ENCODE measurements around the gene MTREX.

Gene MTREX

DNA sequence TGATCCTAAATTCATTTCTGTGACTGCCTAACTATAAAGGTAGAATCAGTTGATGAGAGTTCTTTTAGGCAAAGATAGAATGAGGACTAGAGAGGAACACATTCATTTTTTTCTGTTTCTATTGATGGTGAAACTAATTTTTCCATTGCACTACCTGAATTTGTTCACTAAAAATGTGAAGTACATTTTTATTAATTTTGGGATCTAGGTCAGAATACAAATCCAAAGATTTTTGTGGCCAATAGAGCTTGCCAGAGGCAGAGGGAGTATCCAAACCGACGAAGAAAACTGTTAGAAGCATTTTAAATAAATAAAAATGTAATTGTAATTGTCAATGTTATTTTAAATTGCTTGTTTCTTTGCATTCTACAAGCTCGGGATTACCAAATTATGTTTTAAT lies 78.1 kb downstream of the MTREX start:
- DNase-seq = no peak

DNA sequence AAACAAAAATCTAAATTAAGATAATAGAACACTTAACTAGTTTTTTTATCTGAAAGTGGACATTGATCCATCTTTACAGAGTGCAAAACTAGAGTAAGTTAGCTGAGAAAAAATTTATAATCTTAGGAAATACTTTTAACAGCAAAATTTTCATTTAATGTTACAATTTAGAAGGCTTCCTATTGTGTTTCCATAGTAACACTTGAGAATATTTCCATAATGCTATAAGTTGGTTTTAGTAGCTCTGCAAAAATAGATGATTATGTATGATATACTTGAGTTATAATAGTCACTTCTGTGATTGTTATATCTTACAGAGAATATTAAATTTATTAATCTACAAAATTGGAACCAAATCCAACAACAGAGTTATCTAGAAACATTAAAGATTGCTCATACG lies 78.6 kb downstream of the MTREX start:
- no peak for DNase-seq

GRCh38 chr5:55387865-55388264 lies 80.1 kb downstream of the MTREX start:
- no peak for DNase-seq

DNA sequence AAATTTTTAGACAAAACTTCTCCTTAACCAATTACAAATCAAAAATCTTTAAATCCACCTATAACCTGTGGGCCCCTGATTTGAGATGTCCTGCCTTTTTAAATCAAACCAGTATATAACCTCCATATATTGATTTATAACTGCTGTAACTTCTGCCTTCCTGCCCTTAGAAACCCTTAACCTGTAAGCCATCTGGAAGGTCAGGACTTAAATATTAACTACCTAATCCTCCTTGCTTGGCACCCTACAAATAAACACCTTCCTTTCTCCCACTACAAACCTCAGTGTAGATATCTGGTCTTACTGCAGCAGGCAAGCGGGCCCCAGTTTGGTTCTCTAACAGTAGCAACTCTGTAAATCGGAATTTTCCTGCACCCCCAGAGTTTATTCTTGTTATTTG lies 83.9 kb downstream of the MTREX start:
- no peak for DNase-seq

DNA sequence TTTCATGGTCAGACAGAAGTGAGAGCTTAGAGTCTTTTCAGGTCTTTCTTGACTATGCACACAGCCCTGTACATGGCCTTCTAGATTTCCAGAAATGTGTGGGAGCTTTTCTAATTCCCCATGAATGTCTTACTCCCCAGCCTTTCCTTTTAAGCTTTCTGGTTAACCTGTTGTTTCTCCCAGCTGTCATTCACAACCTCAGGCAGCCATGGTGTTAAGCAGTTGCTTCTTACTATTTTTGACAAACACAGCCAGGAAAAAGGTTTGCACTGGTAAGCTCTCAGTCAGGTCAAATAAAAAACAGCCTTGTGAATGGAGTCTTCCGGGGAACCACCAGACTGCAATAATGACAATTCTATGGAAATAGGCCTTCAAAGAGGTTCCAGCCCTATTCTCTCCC lies 84.9 kb downstream of the MTREX start:
- no peak for DNase-seq

DNA sequence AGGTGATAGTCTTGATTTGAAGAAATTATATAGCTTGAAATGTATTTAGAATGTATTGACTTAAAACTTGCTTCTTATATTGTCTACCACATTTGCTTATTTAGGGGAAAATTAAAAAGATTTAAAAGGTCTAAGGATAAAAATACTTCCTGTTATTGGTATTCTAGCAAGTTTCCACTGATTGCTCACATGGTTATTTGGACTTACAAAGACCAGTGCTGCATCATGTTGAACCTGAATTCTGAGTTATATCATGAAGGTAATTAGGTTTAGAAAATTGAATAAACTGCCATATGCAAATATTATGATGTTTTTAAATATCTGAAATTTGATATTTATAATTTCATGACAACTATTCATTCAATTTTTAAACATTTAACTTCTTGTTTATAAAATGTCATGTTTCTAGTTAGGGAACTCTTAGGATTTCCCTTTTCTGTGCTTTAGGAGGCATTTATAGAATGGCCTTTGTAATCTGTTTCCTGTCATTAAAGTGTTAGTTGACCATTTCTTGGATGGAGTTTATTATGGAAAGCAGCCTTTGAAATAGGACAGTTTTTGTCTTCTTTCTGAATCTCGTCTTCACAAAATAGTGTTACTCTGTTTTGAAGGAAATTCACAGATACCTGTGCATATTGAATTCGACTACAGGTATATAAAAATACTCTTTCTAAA lies 85.8 kb downstream of the MTREX start:
- no peak for DNase-seq

- DNase-seq = no peak
Observed at GRCh38 chr5:55402199-55402598, 94.4 kb downstream of the MTREX start.

GRCh38 chr5:55406292-55406691 lies 98.5 kb downstream of the MTREX start:
- DNase-seq = no peak

DNA sequence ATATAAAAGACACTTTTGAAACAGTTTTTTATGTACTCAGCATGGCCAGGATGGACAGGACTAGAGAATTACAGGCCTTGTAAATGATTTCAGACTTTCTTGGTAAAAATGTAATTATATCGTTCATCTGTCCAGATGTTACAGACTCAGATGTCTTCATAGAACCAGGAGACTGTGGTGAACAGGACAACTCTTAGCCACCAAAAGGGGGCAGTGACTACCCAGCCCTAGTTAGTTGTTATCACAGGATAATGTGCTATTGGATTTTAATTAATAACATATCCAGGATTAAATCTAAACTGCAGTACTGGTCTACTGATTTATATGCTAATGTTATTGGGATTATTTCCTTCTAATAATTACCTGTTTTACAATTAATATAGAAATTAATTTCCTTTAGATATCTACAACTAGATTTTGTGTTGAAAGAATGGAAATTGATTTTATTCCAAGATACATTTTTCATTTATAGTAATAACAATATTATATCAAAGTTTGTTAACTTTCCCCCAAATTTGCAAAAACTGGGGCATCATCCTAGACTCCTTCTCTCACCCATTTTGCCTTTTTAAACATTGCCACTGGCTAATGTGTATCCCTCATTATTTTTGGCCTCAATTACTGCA lies 99.4 kb downstream of the MTREX start:
- no peak for DNase-seq

DNA sequence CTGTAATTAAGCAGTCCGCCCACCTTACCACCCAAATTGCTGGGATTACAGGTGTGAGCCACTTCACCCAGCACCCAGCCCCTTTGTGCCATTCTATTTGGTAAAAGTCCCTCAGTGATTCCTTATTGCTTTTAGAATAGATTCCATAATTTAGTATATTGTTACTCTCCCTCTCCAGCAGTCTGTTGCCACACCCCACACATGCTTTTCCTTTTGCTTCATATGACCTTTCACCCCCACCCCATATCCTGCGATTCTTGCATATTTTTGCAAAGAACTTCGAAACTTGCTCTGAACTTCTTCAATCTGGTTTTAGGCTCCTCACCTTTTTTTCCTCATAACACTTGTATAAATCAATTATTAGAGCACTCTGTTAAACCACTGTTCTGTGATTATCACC lies 100.2 kb downstream of the MTREX start:
- DNase-seq = no peak

DNA sequence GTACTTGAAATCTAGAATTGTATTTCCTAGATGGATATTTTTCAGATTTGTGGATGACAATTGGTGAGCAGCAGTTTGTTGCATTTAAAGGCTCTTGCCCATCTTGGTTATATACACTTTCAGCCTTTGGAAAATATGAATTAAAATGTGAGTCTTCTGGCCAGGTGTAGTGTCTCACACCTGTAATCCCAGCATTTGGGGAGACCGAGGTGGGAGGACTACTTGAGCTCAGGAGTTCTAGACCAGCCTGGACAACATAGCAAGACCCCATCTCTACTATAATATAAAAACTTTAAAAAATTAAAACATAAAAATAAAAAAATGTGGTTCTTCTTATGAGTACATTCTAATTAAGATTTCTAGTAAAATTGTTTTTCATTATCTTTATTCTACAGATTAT lies 102.0 kb downstream of the MTREX start:
- no peak for DNase-seq

DNA sequence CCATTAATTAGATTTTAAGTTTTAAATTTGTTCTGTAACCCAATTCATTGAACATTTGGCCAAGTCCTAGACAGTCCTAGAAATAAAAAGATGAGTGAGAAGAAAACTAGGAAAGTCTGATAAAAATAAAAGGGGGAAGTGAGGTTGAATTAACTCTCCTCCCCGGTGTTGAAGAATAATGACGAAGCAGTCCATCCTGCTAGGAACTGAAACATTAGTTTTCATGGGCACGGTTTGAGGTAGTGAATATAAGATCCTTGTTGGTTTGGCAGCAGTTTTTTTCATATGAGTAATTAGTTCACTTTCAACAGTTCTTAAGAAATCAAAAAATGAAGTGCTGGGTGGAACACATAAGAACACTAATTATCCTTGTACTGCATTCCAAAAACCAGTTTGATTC lies 103.1 kb downstream of the MTREX start:
- no peak for DNase-seq

DNA sequence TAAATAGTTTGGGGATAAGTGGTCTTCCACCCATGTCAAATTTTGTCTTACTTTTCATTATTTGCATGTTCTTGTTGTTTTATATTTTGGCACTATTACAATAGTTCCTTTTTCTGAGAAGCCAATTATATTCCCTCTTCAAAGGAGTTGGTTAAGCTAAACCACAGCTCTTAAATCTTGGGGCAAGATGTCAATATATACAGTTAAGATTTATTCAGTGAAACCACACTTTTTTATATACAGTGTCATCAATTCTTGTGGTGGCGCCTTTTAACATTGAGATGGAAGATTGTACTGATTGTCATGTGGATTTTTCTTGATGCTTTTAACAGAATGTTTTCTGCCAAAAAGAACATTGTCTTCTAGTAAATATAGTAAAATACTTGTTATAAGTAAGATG lies 104.1 kb downstream of the MTREX start:
- no peak for DNase-seq

GRCh38 chr5:55413644-55414043 lies 105.9 kb downstream of the MTREX start:
- no peak for DNase-seq

DNA sequence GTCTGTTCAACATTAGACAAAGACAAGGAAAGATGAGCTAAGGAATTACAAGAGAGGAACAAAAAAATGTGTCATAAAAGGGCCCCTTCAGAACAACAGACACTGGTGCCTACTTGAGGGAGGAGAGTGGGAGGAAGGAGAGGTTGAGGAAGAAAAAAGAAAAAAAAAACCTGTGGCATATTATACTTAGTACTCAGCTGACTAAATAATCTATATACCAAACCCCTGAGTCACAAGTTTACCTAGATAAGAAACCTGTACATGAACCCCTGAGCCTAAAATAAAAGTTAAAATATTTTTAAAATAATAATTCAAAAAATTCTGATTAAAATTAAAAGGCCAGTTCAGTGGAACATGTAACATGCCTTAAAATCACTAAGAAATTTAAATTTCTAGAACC lies 107.3 kb downstream of the MTREX start:
- no peak for DNase-seq

- DNase-seq = no peak
Observed at GRCh38 chr5:55416306-55416705, 108.5 kb downstream of the MTREX start.

- no peak for DNase-seq
Observed at GRCh38 chr5:55418994-55419968, 111.5 kb downstream of the MTREX start.

GRCh38 chr5:55421074-55421529 lies 113.3 kb downstream of the MTREX start:
- DNase-seq = no peak

- no peak for DNase-seq
Observed at GRCh38 chr5:55426455-55426854, 118.7 kb downstream of the MTREX start.

DNA sequence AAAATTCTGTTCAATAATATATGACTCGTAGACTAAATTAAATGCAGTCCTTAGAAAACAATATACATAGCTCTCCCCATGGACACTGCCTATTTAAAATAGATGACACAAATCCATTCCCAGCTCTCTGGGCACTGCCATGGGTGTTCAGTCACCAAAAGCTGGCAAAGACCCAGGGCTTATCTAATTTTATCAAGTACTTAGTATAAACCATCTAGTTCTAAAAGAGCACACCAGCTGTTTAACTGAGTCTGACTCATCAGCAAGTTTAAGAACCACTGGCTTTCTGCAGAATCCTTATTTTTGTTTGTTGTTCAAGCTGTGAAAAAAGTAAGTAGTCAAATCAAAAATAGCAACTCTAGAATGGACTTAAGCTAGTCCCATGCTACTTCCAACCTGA lies 119.4 kb downstream of the MTREX start:
- DNase-seq = no peak

- DNase-seq = no peak
Observed at GRCh38 chr5:55429221-55429612, 121.4 kb downstream of the MTREX start.

- DNase-seq = no peak
Observed at GRCh38 chr5:55429613-55430253, 121.9 kb downstream of the MTREX start.

DNA sequence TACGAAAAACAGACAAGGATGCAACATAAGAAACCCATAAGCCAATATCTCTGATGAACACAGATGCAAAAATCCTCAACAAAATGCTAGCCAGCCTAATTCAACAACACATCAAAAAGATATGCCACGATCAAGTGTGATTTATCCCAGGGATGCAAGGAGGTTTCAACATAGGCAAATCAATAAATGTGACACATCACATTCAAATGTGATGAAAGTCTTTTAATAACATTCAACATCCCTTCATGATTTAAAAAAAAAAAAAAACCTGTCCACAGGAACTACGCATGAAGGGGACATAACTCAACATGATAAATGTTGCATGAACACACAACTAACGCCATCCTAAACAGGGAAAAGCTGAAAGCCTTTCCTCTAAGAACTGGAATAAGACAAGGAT lies 124.8 kb downstream of the MTREX start:
- no peak for DNase-seq
